ENCODE measurements around the gene MTHFD1L. TPM values are rescaled to one million over a fixed set of nuclear protein-coding genes. Genes with fewer than 3 reads are reported as not detected.
A peak's percentile ranks its signal among the peaks of the same experiment; 100 is the strongest.

MTHFD1L gene
- total RNA-seq, 2 donors from 2014 or later, result 4.1 to 12.2 TPM

DNA sequence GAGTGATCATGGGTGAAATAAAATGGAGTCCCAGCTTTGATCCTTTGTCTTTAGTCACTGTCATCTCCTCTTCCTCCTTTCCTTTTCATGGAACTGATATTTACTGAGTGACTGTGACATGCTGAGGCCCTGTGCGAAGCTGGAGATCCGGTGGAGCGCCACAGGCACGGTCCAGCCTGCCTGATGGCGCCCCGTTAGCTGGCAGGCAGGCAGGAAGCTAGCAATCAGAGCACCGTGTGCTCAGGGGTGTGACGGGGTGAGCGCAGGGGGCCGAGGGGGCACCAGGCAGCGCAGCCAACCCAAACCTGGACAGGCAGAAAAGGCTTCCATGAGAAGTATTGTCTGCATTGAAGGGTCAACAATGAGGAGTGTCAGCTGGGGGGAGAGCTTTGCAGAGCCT, 274.0 kb downstream of the MTHFD1L start:
- no peak overlapping the region for H3K27ac ChIP-seq
- TF ChIP-seq, protein P1, sequence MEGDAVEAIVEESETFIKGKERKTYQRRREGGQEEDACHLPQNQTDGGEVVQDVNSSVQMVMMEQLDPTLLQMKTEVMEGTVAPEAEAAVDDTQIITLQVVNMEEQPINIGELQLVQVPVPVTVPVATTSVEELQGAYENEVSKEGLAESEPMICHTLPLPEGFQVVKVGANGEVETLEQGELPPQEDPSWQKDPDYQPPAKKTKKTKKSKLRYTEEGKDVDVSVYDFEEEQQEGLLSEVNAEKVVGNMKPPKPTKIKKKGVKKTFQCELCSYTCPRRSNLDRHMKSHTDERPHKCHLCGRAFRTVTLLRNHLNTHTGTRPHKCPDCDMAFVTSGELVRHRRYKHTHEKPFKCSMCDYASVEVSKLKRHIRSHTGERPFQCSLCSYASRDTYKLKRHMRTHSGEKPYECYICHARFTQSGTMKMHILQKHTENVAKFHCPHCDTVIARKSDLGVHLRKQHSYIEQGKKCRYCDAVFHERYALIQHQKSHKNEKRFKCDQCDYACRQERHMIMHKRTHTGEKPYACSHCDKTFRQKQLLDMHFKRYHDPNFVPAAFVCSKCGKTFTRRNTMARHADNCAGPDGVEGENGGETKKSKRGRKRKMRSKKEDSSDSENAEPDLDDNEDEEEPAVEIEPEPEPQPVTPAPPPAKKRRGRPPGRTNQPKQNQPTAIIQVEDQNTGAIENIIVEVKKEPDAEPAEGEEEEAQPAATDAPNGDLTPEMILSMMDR (IDR thresholded peaks at IDR 0.05), result no peak
- DNase-seq (ENCODE audit: low spot score), result no peak
- peaks cover 0 to 23% of the 10 kb centered on the region in 2 donors for H3K4me1 ChIP-seq
- no peak overlapping the region for H3K4me3 ChIP-seq
- no peaks in the 10 kb centered on the region for H3K27me3 ChIP-seq
- H3K36me3 ChIP-seq, result no peaks in the 10 kb centered on the region
- H3K9me3 ChIP-seq, result no peaks in the 10 kb centered on the region

DNA sequence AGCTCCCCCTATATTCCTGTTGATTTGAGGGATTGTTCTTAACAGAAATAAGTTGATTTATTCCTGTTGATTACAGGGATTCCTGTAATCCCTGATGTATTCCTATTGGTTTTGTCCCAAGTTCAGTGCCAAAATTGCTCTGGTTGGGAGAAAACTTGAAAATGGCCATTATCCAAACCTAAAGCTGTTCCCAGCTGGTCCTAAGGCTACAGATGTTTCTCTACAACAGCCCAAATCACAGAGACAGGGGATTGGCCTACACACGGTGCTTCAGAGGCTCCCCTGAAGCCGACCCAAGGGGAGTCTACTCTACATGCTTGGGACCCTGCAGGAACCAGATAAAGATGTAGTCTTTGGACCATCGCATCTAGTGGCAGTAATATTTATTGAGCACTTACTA, 275.3 kb downstream of the MTHFD1L start:
- DNase-seq (ENCODE audit: low spot score), result no peak
- H3K27ac ChIP-seq, result peak overlapping the region in 1 of 2 donors; percentile 50
- no peaks in the 10 kb centered on the region for H3K9me3 ChIP-seq
- H3K27me3 ChIP-seq, result no peaks in the 10 kb centered on the region
- H3K4me1 ChIP-seq, result peaks cover 0 to 23% of the 10 kb centered on the region in 2 donors
- no peaks in the 10 kb centered on the region for H3K36me3 ChIP-seq
- H3K4me3 ChIP-seq, result no peak overlapping the region
- TF ChIP-seq, protein P1 (IDR thresholded peaks at IDR 0.05), result no peak

DNA sequence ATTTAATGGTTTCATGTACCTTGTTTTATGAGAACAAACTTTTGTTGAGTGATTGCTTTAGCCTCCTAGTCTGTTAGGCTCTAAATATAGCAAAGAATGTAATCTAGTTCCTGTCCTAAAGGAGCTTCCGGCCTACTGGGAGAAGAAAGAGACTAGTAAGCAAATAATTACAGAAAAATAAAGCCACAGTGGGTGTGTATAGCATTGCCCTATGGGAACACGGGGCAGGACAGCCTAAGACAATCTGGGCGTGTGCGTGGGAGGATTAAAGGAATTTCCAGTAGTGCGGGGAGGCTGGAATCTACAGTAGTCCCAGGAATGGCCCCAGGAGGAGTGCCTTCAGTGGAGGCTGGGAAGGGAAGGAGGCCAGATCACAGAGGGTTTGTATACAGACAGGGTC, 276.2 kb downstream of the MTHFD1L start:
- H3K27ac ChIP-seq, result peak overlapping the region; percentile 37 to 50
- H3K36me3 ChIP-seq, result no peaks in the 10 kb centered on the region
- H3K4me3 ChIP-seq, result no peak overlapping the region
- TF ChIP-seq, protein P1 (IDR thresholded peaks at IDR 0.05), result no peak
- peaks cover 0 to 23% of the 10 kb centered on the region in 2 donors for H3K4me1 ChIP-seq
- H3K27me3 ChIP-seq, result no peaks in the 10 kb centered on the region
- no peaks in the 10 kb centered on the region for H3K9me3 ChIP-seq
- no peak for DNase-seq (ENCODE audit: low spot score)

DNA sequence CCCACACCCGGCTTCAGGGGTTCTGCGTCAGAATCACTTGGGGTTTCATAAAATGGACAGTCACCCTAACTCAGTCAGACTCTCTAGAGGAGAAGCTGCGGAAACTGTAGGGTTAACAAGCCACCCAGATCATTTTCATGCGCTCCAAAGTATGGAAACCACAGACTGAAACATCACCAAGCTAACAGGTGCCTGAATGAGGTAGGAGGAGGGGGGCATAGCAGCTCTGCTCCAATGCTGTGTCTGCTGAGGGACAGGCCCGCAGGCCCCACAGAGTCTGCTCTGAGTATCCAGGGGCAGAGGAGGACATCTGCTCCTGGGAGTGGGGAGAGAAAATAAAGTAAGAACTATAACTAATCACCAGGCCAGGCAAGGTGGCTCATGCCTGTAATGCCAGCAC, 277.2 kb downstream of the MTHFD1L start:
- DNase-seq (ENCODE audit: low spot score), result no peak
- no peaks in the 10 kb centered on the region for H3K36me3 ChIP-seq
- H3K4me1 ChIP-seq, result peaks cover 0 to 24% of the 10 kb centered on the region in 2 donors
- TF ChIP-seq, protein P1 (IDR thresholded peaks at IDR 0.05), result no peak
- H3K9me3 ChIP-seq, result no peaks in the 10 kb centered on the region
- H3K27me3 ChIP-seq, result no peaks in the 10 kb centered on the region
- H3K4me3 ChIP-seq, result no peak overlapping the region
- H3K27ac ChIP-seq, result no peak overlapping the region

DNA sequence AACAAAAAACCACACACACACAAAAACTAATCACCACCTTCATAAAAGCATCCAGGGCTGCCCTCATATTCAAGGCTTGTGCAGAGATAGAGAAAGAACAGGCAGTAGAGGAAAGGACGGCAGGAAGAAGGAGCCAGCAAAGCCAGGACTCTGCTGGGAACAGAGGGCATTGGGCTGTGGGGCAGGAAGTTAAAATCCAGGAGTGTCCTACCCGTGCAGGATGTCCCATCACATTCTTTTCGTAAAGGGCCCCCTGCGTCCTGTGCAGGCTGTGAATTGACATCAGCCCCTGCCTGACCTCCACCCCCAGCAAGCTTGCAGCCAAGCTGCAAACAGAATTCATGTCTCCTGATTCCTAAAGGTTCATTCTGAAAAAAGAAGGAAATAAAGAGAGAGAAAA, 277.8 kb downstream of the MTHFD1L start:
- TF ChIP-seq, protein P1 (IDR thresholded peaks at IDR 0.05), result no peak
- DNase-seq (ENCODE audit: low spot score), result no peak
- Histone ChIP-seq H3K27me3 (no peaks in the 10 kb centered on the region), H3K4me1 (peaks cover 0 to 30% of the 10 kb centered on the region in 2 donors), H3K4me3 (no peak overlapping the region), H3K36me3 (no peaks in the 10 kb centered on the region), H3K9me3 (no peaks in the 10 kb centered on the region), H3K27ac (no peak overlapping the region)

DNA sequence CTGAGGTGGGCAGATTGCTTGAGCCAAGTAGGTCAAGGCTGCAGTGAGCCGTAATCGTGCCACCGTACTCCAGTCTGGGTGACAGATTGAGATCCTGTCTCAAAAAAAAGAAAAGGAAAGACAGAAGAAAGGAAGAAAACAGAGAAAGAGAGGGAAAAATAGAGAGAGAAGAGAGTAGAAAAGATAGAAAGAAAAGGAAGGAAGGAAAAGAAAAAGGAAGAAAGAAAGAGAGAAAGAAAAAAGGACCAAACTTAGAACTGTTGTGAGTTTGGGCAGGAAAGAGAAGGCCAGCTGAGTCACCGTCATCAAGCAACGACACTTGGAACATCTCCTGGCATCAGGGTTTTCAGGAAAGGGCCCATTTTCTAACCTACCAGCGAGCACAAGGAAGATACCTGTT, 278.3 kb downstream of the MTHFD1L start:
- H3K27ac ChIP-seq, result no peak overlapping the region

More for the DNA sequence above, 278.3 kb downstream of the MTHFD1L start:
- Histone ChIP-seq H3K9me3 (no peaks in the 10 kb centered on the region), H3K4me3 (no peak overlapping the region), H3K27me3 (no peaks in the 10 kb centered on the region), H3K4me1 (peaks cover 0 to 30% of the 10 kb centered on the region in 2 donors), H3K36me3 (no peaks in the 10 kb centered on the region)
- TF ChIP-seq, protein P1 (IDR thresholded peaks at IDR 0.05), result no peak
- DNase-seq (ENCODE audit: low spot score), result no peak

Measured in right atrium auricular region (tissue), 2 donors.